Activated CD4-positive, alpha-beta T cell treated with anti-CD3 and anti-CD28 coated beads, Interleukin-2, Interleukin-4, amounts not matched to agents 100 ng/mL and 50 ng/mL, durations not matched to agents 16 hours and 8 hours (primary cell): ENCODE measurements around the gene RYR3.
"Not testable (repeated sequence)": the region's sequence is repeated elsewhere in the genome, so short reads cannot be mapped to it uniquely, and the experiment has no call there.

ENCODE experiments used
- DNase-seq: peaks from one replicate; pipeline ENCODE4 v3.0.0-alpha.2; 2020; ENCODE audit warnings: low spot score

The RYR3 gene

DNA sequence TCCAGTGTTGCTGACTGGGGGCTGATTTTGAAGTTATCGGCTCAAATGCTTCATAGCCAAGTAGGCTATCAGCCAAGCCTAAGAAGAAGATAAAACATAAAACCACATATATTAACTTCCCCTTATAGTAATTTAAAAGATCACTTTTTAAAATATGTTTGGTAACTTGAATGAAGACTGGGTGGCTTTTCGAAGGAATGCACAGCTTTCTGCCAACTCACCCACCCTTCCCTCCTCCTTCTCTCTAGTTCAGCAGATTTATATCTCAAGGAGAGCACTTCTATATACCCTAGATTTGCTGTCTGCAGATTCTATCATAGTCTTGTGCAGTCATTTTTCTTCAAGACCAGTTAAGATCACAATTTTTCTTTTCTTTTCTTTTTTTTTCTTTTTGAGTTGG is 468.1 kb downstream of the RYR3 start:
- no peak for DNase-seq

GRCh38 chr15:33780011-33780768 is 469.4 kb downstream of the RYR3 start:
- DNase-seq, result no peak

DNA sequence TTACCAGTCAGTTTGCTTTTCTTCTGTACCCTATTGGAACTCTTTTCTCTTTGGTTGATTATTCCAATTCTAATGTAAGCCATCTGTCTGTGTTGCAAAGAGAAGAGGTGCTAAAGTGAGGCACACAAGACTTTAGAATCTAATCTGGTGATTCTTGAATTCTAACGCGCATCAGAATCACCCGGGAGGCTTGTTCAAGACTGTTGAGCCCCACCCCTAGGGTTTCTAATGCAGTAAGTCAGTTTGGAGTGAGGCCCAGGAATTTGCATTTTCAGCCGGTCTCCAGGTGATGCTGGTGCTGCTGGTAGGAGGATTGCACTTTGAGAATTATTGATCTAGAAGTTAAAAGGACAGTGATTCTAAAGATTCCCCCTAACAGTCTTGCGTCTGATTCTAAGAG is 472.2 kb downstream of the RYR3 start:
- no peak for DNase-seq

DNA sequence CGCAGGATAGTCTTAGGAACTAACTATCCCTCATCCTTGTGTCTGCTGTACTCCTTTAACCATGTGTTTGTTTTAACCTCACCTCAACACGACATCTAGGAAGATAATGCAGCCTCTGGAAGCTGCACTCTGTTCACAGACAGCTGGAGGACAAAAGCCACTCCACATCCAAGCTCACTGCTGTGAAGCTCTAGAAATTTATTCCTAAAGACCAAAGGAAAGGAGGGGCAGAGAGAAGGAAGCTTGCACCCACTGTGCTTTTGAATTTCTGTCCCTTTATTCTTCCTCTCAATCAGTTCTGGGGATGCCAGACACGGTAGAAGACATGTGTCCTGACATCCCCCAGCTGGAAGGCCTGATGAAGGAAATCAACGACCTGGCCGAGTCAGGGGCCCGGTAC is 474.6 kb downstream of the RYR3 start:
- no peak for DNase-seq

DNA sequence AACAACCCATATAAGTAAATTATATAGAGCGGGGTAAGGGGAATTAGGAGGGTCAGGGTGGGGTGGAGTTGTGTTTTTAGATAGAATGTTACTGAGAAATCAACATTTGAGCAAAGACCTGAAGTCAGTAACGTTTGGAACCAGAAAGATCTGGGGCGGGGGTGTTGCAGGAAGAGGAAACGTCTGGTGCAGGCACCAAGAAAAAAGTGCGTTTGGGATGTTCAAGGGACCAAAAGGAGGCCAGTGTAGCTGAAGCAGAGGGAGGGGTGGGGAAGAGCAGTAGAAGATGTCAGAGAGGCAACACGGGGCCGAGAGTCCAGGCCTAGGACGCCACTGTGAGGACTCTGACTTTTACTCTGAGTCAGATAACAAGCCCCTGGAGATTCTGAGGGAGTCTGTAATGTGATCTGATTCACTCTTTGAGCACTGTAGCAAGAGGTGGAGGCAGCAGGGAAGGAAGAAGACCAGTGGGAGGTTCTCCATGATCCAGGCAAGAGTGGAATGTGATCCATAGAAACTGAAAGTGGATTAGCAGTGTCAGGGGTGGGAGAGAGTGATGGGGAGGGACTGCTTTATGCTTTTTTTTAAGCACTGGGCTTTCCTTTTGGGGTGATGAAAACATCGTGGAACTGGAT is 478.3 kb downstream of the RYR3 start:
- DNase-seq, result no peak

- DNase-seq, result no peak
Measured at GRCh38 chr15:33794453-33794852, 483.7 kb downstream of the RYR3 start.

GRCh38 chr15:33795070-33795469 is 484.3 kb downstream of the RYR3 start:
- no peak for DNase-seq

DNA sequence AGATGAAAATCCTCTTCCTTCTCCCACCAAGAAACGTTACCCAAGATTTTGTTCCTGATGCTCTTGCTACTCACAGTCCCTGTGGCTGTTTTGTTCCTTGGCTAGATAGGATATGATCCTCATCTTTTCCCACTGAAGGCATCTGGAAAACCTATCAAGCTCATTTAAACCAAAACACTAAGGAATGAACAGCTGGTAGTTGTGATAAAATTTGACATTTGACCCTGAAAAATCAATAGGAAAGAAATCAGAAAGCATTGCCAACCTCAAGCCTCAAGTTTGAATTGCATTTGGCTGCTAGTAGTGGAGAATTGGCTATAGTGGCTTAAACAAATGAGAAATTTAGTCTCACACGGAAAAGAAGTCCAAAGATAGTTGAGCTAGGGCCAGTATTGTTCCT is 486.9 kb downstream of the RYR3 start:
- no peak for DNase-seq

DNA sequence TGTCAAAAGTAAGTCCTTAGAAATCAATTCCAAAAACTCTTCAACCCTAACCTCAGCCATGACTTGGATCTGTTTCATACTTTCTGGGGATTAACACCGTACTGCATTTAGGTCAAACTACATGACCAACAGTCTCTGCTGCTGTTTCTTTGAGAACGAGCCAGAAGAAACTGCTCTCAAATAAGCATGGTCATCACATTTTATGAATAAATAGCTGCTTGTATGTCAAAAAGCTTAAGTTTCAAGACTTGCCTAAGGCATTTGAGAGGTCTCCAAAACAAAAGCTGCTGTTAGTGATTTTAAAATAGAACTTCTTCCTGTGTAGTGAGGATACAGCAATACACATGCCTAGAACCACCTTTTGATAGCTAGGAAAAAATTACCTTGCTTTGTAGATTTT is 491.2 kb downstream of the RYR3 start:
- DNase-seq, result no peak

GRCh38 chr15:33807665-33808064 is 496.9 kb downstream of the RYR3 start:
- DNase-seq, result no peak

DNA sequence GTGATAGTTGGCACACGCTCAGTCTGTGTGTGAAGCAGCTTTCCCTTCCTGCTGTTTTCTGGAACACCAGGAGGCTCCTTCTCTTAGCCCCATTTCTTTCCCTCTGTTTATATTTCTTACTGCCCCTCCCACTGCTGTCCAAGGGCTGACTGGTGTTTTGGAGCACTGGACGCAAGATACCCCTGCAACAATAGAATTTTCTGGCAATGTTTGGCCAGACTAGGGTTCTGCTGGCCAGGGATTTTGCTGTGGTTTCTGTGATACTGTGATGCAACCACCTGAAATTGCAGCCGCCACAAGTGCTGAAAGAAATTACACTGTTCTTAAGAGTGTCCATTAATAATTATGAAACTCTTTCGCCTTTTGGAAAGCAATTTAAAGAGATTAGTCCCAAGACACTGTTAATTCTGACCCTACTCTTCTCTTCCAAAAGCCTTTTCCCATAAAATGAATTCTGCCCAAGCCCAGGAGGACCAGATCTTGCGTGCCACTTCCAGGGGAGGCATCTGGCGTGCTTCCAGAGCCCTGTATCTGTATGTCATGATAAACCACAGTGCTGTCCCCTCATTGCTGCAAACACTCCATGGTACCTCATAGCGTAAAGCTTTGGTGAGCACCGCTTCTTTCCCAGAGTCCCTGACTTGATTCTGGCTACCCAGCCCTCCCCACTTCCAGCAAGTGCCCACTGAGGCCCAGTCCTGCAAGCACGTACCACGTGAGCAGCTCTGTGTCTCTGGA is 498.1 kb downstream of the RYR3 start:
- DNase-seq, result no peak

DNA sequence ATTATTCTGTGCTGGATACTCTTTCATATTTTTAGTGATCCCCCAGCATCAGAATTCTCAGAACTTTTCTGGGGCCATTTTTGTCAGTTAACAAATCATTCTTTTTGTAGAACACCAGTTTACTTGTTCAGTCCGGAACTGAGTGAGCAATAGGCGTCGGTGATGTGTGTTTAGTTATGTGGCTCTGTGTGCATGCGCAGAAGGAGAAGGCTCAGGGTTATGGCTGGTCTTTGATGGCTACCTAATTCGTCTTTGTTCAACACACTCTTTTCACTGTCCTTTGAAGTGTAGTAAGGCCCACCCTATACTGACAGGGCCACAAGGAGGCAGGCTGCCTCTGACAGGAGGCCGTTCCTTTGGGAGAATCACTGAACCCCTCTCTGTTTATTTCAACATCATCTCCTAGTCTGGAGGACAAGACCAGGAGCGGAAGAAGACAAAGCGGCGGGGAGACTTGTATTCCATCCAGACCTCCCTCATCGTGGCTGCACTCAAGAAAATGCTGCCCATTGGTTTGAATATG is 499.4 kb downstream of the RYR3 start:
- DNase-seq, result no peak

GRCh38 chr15:33810806-33811205 is 500.0 kb downstream of the RYR3 start:
- no peak for DNase-seq

GRCh38 chr15:33813891-33814290 is 503.1 kb downstream of the RYR3 start:
- DNase-seq, result no peak

- DNase-seq, result not testable (repeated sequence)
Measured at GRCh38 chr15:33819499-33819898, 508.7 kb downstream of the RYR3 start.

- DNase-seq, result no peak
Measured at GRCh38 chr15:33822479-33822878, 511.7 kb downstream of the RYR3 start.

- no peak for DNase-seq
Measured at GRCh38 chr15:33823119-33823518, 512.4 kb downstream of the RYR3 start.

- no peak for DNase-seq
Measured at GRCh38 chr15:33825453-33825852, 514.7 kb downstream of the RYR3 start.

DNA sequence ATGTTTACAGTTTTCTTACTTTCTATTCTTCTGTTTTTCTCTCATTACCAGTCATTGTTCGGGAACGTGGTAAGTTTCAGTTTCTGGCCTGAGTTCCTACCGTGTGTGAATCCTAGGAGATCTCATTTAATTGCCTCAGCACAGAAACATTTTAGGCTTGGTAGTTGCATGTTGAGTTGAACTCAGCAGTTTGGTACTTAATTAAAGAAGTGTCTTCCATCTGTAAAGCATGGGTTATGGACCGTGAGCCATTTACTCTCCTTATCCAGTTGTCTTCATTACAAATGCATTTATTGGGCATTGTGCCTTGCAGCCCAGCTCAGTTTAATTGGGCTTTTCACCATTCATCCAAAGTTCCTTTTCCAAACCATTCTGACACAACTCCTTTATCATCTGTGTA is 515.4 kb downstream of the RYR3 start:
- DNase-seq, result no peak

GRCh38 chr15:33830351-33830750 is 519.6 kb downstream of the RYR3 start:
- DNase-seq, result no peak

GRCh38 chr15:33831646-33832045 is 520.9 kb downstream of the RYR3 start:
- no peak for DNase-seq

DNA sequence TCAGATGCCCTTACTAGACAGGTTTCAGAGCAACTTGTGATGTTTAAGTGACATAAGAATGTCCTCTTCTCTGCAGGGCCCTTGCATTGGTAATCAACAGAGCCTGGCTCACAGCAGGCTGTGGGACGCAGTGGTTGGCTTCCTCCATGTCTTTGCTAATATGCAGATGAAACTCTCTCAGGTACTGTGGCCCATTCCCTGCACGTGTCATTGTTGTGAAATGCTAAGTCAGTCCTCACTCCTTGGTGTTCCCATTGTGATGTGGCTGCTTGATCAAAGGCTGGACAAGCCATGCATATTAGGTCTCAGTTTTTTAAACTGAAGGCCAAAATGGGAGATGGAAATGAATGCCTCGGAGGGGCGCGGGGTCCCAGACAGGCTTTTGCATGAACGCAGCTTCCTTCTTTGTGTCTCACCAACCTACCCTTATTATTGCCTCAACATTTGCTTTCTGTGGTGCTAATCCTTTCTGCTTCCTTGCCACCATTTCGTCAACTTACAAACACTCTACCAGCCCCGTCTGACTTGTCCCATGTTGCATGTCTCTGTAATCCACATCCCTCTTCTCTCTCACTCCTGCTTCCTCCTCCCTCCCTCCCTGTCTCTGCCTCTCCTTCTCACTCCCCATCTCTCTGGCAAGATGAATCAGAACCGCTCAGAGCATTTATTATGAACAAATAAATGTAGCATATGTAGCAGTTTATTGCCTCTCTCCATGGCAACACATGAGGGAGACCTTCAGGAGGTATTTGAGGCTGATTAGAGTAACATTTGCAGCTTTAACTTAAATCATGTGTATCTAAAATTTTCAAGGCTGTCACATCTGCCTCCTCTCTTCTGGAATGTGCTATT is 524.4 kb downstream of the RYR3 start:
- no peak for DNase-seq
